ENCODE results near the gene UGT1A4.
"Not testable (repeated sequence)": the region's sequence is repeated elsewhere in the genome, so short reads cannot be mapped to it uniquely, and the experiment has no call there.

The UGT1A4 gene

DNA sequence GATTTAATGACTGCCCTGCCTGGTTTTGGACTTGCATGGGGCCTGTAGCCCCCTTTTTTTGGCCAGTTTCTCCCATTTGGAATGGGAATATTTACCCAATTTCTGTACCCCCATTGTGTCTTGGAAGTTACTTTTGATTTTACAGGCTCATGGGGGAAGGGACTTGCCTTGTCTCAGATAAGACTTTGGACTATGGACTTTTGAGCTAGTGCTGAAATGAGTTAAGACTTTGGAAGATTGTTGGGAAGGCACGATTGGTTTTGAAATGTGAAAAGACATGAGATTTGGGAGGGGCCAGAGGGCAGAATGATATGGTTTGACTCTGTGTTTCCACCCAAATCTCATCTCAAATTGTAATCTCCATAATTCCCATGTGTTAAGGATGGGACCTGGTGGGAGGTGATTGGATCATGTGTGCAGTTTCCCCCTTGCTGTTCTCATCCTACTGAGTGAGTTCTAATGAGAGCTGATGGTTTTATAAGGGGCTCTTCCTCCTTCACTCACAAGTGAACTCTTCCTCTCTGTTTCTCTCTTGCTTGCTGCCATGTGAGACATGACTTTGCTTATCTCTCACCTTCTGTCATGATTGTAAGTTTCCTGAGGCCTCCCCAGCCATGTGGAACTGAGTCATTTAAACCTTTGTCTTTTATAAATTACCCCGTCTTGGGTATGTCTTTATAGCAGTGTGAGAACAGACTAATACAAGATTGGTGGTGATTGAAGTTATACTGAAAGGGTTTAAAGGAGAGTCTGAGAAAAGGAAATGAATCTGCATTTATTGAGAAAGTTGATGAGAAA is 32.9 kb downstream of the UGT1A4 start:
- DNase-seq, result not testable (repeated sequence)

DNA sequence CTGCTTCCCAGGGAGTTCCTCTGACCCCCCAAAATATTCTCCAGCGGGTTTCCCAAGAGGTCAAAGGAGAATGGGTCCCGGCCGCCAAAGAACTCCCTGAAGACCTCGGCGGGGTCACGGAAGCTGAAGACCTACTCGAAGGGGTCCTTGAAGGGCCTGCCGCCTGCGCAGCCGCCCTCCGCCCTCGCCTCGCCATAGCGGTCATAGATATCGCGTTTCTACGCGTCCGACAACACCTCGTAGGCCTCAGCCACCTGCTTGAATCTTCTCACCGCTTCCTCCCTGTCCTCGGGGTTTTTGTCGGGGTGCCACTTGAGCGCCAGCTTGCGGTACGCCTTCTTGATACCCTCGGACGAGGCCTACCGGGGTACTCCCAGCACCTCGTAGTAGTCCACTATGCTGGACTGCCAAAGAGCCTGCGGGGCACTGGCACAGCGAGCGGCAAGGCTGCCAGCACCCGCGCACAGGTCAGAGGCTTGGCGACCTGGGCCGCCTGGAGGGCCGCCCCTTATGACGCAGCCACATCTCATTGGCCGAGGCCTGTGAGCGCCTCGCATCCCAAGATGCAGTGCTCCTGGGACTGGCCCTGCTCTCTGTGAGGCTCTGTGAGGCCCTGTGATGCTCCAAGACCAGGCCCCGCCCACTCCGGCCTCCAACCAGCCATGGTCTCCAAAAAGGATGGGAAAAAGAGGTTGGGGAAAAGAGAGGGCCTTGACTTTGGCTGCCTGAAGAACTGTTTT is 36.5 kb downstream of the UGT1A4 start:
- no peak for DNase-seq

DNA sequence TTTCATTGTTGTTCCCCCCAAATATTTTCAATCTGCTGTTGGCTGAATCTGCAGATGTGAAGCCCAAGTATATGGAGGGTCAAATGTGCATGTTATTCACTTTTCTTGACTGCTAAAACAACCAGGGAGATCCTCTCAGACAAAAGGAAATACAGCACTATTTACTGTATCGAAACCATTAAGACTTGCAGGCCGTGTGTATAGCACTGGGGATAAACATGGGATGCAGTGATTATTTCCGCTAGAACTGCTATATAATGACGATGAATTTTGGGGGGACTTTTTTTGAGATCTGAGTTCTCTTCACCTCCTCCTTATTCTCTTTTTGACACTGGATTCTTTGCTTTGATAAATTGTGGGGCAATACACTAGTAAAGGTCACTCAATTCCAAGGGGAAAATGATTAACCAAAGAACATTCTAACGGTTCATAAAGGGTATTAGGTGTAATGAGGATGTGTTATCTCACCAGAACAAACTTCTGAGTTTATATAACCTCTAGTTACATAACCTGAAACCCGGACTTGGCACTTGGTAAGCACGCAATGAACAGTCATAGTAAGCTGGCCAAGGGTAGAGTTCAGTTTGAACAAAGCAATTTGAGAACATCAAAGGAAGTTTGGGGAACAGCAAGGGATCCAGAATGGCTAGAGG is 38.0 kb downstream of the UGT1A4 start:
- no peak for DNase-seq

DNA sequence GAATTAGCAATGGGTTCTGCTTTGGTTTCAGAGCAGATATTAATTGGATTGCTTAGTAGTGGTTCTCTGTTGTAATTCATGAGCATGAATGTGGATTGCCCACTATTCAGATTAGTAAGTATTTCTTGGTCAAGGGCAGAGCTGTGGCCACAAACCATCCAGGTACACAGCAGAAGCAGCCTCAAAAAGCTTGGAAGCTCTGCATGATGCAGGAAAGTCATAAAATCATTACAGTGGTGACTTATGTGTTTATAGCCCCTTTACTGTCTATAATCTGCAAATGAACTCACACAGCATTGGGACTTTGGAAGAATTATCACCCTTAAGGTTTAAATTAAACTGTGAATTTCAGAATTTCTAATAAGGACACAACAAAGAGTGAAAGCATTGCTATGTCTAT is 39.6 kb downstream of the UGT1A4 start:
- DNase-seq, result no peak

DNA sequence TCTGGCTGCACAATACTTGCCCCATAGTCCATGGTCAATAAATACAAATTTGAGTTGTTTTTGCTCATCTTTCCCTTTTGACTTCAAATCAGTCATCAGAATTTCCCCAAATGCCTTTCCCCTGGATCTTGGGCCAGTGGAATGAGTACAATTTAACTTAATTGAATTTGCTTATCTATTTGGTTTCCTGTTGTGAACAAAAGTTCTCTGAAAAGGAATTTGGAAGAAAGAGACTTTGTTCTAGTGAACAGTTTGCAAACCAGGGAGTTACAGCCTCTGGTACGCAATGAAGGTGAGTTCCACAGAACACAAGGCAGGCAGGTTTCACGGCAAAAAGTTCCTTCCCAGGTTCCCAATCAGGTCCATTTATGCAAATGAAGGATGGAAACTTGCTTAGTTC is 40.3 kb downstream of the UGT1A4 start:
- DNase-seq, result no peak

DNA sequence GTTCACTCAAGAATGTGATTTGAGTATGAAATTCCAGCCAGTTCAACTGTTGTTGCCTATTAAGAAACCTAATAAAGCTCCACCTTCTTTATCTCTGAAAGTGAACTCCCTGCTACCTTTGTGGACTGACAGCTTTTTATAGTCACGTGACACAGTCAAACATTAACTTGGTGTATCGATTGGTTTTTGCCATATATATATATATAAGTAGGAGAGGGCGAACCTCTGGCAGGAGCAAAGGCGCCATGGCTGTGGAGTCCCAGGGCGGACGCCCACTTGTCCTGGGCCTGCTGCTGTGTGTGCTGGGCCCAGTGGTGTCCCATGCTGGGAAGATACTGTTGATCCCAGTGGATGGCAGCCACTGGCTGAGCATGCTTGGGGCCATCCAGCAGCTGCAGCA is 41.5 kb downstream of the UGT1A4 start, which contains the start of gene UGT1A1:
UGT1A1 (plus strand) TSS at position 228 of the 400 bp plus-strand sequence; CDS start at position 246, 18 bp downstream.
- DNase-seq, result no peak

DNA sequence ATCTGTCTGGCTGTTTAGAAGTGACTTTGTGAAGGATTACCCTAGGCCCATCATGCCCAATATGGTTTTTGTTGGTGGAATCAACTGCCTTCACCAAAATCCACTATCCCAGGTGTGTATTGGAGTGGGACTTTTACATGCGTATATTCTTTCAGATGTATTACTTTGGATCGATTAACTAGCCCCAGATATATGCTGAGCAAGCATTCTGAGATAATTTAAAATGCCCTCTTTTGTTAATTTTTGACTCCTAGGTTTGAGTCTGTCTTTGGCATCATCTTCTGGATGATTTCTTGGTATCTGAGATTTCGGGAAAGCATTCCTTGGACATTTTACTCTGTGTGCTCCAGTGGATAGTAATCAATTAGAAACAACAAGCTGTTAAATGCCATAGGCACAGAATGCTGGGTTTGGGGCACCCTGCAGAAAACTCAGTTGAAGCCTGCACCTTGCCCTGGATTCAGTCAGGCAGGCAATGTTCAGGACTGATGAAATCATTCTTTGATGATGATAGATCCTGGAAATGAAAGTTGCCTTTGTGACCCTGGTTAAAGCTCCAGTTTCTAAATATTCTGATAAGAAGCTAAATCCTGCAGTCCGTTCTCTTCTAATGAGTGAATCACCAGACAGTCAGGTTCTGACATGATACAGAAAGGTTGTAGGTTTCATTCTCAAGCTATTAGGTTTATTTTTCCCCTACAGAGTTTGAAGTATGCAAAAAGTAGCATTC is 42.7 kb downstream of the UGT1A4 start:
- no peak for DNase-seq

DNA sequence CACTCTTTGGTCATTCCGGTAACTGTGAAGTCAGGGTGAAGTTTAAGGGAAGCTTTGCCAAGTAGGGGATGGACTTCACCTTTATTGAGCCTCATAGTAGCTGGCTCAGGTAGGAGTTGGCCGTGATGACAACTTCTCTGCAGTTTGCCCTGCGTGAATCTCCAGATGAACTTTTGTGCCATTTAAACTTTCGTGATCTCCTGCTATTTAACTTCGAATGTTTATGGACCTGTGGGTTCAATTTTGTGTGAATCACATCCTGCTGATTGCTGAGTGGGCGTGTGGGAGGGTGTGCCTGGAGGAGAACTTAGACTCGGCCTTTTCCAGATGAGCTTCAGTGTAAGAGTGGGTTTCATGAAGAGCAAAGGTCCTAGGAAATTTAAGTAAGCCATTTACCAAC is 45.7 kb downstream of the UGT1A4 start:
- DNase-seq, result no peak

DNA sequence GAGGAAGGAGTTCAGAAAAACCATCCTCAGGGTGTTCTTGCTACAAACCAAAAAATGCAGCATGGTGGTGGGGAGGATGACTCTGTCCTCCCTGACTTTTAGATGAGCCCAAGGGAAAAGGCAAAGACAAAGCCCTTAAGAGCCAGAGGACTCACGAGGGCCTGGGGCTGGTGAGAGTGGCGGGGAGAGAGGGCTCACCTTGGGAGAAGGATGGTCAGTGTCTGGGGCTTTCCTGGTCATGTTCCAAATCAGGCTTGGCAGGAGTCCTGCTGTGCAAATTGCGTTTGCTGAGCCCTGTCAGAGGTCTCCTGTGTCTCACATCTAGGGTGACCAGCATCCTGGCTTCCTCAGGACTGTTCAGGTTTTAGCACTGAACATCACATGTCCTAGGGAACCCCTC is 46.2 kb downstream of the UGT1A4 start:
- DNase-seq, result no peak

DNA sequence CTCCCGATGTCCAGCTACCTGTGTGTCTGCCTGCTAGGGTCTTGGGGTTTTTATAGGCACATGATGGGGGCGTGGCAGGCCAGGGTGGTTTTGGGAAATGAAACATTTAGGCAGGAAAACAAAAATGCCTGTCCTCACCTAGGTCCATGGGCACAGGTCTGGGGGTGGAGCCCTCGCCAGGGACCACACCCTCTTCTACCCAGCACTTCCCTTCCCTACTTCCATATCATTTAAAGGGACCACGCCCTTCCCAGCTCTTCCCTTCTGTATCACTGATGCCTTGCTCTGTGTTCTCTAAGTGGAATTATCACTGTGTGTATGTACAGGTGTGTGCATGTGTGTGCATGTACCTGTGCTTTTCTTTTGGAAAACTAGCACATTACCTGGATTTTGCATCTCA is 47.9 kb downstream of the UGT1A4 start:
- DNase-seq, result no peak

DNA sequence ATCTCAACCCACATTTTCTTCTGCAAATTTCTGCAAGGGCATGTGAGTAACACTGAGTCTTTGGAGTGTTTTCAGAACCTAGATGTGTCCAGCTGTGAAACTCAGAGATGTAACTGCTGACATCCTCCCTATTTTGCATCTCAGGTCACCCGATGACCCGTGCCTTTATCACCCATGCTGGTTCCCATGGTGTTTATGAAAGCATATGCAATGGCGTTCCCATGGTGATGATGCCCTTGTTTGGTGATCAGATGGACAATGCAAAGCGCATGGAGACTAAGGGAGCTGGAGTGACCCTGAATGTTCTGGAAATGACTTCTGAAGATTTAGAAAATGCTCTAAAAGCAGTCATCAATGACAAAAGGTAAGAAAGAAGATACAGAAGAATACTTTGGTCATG is 49.5 kb downstream of the UGT1A4 start:
- DNase-seq, result no peak

DNA sequence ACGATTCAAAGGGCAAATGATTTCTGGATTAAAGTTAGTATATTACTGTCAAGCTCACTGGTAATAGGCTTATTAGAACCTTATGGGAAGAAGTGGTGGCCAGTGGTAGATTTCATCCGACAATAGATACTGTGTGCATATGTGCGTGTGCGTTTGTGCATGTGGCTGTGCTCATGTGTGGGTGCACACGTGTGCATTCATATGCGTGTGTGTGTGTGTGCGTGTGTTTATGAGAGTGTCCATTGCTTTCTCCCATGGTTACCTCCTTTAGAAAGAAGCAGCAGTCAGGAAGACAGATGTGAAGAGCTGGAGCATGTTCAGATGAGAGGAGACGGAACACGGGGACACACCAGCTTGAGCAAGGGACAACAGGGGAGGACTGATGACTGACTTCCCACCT is 50.7 kb downstream of the UGT1A4 start:
- DNase-seq, result no peak

DNA sequence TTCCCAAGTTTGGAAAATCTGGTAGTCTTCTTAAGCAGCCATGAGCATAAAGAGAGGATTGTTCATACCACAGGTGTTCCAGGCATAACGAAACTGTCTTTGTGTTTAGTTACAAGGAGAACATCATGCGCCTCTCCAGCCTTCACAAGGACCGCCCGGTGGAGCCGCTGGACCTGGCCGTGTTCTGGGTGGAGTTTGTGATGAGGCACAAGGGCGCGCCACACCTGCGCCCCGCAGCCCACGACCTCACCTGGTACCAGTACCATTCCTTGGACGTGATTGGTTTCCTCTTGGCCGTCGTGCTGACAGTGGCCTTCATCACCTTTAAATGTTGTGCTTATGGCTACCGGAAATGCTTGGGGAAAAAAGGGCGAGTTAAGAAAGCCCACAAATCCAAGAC is 53.6 kb downstream of the UGT1A4 start:
- DNase-seq, result no peak

DNA sequence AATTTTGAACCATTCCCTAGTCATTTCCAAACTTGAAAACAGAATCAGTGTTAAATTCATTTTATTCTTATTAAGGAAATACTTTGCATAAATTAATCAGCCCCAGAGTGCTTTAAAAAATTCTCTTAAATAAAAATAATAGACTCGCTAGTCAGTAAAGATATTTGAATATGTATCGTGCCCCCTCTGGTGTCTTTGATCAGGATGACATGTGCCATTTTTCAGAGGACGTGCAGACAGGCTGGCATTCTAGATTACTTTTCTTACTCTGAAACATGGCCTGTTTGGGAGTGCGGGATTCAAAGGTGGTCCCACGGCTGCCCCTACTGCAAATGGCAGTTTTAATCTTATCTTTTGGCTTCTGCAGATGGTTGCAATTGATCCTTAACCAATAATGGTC is 54.0 kb downstream of the UGT1A4 start:
- no peak for DNase-seq

DNA sequence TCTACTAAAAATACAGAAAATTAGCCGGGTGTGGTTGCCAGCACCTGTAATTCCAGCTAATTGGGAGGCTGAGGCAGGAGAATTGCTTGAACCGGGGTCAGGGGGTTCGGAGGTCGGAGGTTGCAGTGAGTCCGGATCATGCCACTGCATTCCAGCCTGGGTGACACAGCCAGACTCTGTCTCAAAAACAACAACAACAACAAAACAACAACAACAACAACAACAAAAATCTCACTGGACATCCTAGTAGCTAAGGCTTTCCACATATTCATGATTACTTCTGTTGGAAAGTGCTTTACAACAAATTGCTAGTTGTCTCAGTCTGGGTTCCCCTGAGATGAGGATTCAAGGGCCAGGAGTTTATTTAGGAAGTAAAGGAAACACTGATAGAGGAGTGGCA is 55.3 kb downstream of the UGT1A4 start:
- no peak for DNase-seq

DNA sequence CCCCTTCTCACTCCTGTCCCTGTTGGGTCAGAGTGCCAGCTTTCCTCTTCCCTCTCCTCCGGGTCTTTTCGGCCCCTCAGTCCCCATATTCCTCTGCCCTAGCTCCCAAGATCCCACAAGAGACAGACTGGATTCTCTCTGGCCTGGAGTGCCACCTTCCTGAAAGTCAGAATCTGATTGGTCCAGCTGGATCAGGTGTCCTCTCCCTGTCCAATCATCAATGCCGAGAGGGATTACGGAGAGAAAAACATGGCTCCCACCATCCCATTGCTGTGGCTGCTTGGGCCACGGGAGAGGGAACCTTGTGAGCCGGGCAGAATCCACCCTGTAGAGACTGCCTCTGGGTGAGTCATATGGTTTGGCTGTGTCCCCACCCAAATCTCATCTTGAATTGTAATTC is 56.9 kb downstream of the UGT1A4 start:
- no peak for DNase-seq

DNA sequence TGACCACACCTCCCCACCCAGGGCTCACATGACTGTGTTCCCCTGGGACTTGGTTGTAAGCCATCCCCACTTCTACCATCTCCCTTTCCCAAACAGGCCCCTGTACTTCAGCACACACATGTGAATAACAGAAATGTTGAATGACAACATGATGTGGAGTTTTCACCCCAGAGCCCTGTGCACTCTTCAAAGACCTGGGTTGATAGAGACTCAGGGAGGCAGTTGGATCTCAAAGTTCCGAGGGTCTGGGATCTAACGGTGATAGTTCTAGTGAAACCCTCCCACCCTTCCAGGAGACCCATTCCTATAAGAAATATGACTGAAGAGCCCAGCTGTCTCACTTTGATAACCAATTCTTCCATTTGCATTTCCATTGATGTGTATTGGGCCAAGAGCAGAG is 59.5 kb downstream of the UGT1A4 start, which contains the start of gene MROH2A:
MROH2A (plus strand) TSS at position 301 of the 400 bp plus-strand sequence. CDS start 1,029 bp downstream, outside the sequence.
- DNase-seq, result no peak

DNA sequence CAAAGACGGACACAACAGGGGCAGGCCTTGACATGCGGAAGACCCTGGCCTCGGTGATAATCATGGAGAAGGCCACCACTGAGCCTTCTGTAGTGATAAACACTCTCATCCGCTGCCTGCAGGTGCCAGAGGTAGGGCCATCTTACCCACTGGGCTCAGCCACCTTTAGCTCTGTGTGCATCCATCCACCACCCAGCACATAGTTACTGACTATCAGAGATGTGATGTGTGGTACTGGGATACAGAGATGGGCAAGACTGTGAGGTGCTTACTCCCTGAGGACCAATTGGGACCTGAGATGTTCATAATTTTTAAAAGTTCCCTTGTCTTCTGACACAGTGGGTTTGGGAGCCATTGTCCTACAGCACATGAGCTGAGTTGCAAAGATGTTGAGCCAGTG is 61.2 kb downstream of the UGT1A4 start:
- no peak for DNase-seq

DNA sequence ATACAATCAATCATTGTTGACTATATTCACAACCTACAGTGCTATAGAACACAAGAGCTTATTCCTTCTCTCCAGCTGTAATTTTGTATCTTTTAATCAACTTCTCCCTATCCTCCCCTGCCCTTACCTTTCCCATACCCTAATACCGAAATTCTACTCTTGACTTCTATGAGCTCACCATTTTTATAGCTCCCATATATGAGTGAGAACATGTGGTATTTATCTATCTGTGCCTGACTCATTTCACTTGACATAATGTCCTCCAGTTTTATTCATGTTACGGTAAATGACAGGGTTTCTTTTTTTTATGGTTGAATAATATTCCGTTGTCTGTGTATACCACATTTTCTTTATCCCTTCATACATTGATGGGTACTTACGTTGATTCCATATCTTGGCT is 62.2 kb downstream of the UGT1A4 start:
- no peak for DNase-seq

DNA sequence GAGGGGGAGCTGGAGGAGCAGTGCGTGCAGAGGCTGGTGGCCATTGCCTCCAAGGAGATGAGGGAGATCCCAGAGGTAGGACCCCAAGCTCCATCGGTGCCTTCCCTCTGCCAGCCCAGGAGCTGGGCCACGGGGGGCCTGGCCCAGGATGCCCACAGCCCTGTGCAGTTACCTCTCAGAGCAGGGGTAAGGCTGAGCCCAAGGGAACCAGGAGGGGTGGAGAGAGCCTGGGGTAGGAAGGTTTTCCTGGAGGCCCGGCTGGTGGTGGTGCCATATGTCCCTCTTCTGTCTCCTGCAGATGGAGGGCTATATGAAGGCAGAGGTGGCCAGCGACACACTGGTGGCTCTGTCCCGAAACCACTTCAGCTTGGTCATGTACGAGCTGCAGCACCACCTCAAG is 71.0 kb downstream of the UGT1A4 start:
- no peak for DNase-seq

DNA sequence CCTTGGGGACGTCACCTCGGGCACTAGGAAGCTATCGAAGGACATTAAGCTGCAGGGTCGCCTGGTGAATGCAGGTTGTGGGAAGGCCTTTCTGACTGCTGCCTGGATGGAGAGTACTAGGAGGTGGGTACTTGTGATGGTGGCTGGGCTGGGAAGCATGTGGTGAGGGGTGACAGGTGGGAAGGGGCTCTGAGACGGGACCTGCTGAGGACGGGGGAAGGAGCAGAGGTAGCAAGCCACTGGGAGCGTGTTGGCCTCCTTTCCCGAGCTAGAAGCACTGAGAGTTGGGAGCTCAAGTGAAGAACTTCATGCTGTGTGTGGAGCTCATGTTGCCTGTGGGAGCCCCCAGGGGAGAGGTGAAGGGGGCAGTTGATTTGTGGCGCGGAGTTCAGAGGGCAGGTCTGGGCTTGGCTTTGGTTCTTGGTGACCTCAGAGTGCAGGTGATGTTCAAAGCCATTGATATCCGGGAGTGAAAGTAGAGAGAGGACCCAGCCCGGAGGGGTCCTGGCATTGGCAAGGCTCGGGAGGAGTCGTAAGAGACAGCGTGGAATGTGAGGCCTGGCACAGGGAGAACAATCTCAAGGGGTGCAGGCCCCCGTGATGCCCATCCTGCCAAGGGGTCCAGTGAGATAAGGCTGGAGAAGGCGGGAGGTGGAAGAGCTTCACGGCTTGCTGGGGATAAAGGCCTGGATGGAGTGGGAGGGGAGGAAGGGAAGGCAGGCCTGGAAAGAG is 72.8 kb downstream of the UGT1A4 start:
- no peak for DNase-seq

DNA sequence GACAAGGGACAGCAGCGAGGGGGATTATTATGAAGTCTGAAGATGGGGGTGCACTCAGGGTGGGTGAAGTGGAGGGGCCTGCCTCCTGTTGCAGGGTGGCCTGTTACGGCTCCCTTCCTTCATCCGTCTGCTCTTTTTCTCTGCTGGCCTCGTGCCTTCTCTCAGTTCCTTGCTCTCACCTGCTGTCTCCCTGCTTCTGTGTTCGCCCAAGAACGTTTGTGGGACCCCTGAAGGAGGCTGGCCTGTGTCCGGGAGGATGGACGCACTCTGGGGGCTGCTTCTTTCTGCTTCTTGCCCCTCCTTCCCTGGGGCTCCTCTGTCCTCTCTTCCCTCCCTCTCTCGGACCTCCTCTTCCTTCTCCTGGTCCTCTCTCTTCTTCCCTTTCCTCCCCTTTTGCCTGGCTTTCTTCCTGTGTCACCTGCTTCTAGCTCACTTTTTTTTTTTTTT is 73.4 kb downstream of the UGT1A4 start:
- DNase-seq, result no peak

Measured in NCI-H1092 (cell line).